Spinal cord (tissue), 10 donors: ENCODE measurements around the gene PP2D1. TPM values are rescaled to one million over a fixed set of nuclear protein-coding genes. Genes with fewer than 3 reads are reported as not detected.
"Not testable (repeated sequence)": the region's sequence is repeated elsewhere in the genome, so short reads cannot be mapped to it uniquely, and the experiment has no call there.

ENCODE experiments used
- DNase-seq, 6 donors: peaks; one replicate each; pipeline versions ENCODE4 v3.0.0 to v3.0.0-alpha.2; 2013 to 2015; ENCODE audit warnings: low spot score in 6 of 6, low read depth in 4 of 6
- H3K27ac ChIP-seq: one replicate; pipeline ENCODE4 v1.5.1; 2013; ENCODE audit warnings: low read depth, low read length, control low read depth
- H3K27me3 ChIP-seq: one replicate; pipeline ENCODE4 v1.6.1; 2013; ENCODE audit warnings: low read length; ENCODE audit not compliant: control insufficient read depth, insufficient read depth
- H3K36me3 ChIP-seq: one replicate; pipeline ENCODE4 v1.6.1; 2013; ENCODE audit warnings: low read length; ENCODE audit not compliant: control insufficient read depth, insufficient read depth
- H3K4me1 ChIP-seq: one replicate; pipeline ENCODE4 v1.6.1; 2013; ENCODE audit warnings: low read length; ENCODE audit not compliant: control insufficient read depth, insufficient read depth
- H3K4me3 ChIP-seq: one replicate; pipeline ENCODE4 v1.5.1; 2013; ENCODE audit warnings: low read depth, low read length, control low read depth
- H3K9me3 ChIP-seq: one replicate; pipeline ENCODE4 v1.6.1; 2013; ENCODE audit warnings: low read length; ENCODE audit not compliant: control insufficient read depth, insufficient read depth
- WGBS: methylation state at CpG from one replicate; pipeline ENCODE4 v1.1.5; 2013; ENCODE audit warnings: missing lambda C conversion rate; ENCODE audit not compliant: insufficient coverage; 5-methylcytosine and 5-hydroxymethylcytosine counted together
- polyA plus RNA-seq, 2 donors: library from polyadenylated mRNA; unstranded; fragments of 120-200 nt; gene quantifications; one replicate each; pipeline ENCODE4 v1.2.1, GENCODE V29; 2013; ENCODE audit not compliant: insufficient read length in 2 of 2
- total RNA-seq, 2 donors: library from RNA; depleted of rRNA in 1 of 2; stranded (reverse); fragments of 120-200 nt in 1 of 2; fragments of >200 nt in 1 of 2; gene quantifications; one replicate each; pipeline versions ENCODE4 v1.2.3 to v1.2.4, GENCODE V29; 2013 to 2014
- donor health status: healthy.

Gene PP2D1
- total and polyA plus RNA-seq, 4 donors, result 0.44 to 1.1 TPM; not detected in 2

DNA sequence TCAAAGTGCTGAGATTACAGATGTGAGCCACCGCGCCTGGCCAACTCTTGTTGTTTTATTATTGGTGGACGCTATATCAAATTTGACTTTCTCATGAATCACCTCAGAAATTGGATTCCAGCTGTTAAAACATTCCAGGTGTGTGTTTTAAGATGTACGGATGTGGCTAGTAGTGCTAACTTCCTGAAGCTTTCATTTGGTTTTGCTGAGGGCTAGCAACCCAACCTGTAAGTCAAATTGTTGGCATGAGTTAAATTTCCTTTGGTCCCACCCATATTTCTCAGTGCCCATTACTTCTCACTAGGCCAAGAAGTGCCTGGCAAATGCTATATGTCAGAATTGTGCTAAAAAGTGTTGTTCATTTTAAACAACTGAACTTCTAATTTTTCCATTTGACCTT, 15.1 kb upstream of the PP2D1 start:
- Histone ChIP-seq H3K9me3 (no peaks in the 10 kb centered on the region), H3K4me1 (peaks cover 5% of the 10 kb centered on the region), H3K36me3 (no peaks in the 10 kb centered on the region), H3K27me3 (no peaks in the 10 kb centered on the region), H3K27ac (no peak overlapping the region), H3K4me3 (no peak overlapping the region)
- 100% methylated on average over 1 of the region's 4 CpGs for WGBS
- no peak for DNase-seq

DNA sequence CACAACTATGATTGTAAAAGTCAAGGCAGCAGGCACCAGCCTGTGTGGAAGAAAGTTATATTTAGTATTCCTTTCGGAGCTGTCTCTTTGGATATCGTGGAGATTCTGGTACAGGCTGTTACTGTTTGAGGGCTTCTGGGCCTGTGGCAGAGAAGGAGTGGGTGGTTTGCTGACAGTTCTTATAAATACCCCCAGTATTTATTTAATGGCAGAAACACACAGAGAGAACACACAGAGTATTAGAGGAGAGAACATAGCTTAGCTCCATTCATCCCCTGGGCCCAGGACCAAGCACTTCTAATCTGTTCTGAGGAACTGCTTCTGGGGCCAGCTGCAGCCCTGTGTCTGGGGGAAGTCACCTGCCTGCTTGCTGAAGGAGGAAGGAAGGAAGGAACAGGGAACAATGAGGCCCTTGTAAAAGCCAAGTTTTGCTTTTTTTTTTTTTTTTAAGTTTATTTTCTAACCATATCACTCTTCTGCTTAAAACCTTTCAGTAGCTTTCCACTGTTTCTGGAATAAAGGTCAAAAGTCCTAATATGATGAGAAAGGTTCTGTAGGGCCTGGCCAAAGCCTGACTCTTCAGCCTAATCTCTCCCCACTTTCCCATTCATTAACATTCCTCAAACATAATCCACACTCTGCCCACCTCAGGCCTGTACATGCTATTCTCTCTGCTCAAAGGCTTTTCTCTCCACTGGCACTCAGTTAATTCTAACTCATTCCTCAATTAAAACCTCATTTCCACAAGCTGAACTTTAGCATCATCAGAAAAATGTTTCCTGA, 11.8 kb upstream of the PP2D1 start:
- no peak overlapping the region for H3K4me3 ChIP-seq
- WGBS, result no CpG with 5 or more reads among the region's 2 CpGs
- DNase-seq, result peak in 2 of 6 donors; percentile 65 to 71
- H3K9me3 ChIP-seq, result no peaks in the 10 kb centered on the region
- peak overlapping the region; percentile 74 for H3K27ac ChIP-seq
- peaks cover 3% of the 10 kb centered on the region for H3K4me1 ChIP-seq
- H3K36me3 ChIP-seq, result no peaks in the 10 kb centered on the region
- H3K27me3 ChIP-seq, result no peaks in the 10 kb centered on the region

DNA sequence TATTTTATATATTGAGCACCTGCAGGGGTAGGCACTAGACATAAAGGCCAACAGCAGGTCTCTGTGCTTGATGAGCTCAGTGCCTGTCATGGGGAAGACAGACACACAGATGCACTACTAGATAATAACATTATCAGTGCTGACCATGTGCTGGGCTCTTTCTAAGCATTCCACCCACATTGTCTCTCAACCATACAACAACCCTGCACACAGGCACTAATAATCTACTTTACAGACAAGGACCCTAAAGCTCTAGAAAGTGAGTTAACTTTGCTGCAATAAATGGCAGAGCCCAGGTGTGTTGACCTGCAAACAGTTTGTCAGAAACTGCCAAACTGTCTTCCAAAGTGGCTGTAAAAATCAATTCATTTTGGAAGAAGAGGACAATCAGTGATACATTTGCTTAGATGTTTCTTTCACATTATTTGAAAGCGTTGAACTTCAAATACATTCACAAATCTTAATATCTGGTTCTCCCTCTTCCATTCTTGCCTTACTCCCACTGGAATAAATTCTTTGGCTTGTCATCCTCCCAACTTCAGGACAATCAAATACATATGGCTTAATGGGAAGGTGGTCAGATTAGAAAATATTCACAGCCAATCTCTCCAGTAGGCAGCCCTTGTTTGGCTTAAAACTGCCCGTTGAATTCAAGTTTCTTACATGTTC, 11.0 kb upstream of the PP2D1 start:
- 83% methylated on average over 1 of the region's 2 CpGs for WGBS
- Histone ChIP-seq H3K27ac (peak overlapping the region; percentile 74), H3K4me1 (peaks cover 3% of the 10 kb centered on the region)

DNA sequence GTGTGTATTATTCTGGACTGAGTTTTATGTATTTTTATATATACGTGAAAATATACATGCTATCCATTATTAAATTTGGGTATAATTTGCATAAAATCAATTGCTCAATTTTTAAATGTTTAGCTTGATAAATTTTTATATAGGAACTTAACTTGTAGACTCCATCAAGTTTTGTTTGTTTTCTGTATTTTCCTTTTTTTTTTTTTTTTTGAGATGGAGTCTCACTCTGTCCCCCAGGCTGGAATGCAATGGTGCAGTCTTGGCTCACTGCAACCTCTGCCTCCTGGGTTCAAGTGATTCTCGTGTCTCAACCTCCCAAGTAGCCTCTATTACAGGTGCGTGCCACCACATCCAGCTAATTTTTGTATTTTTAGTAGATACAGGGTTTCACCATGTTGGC, 4.0 kb upstream of the PP2D1 start:
- no CpG with 5 or more reads among the region's 3 CpGs for WGBS

More for the DNA sequence above, 11.0 kb upstream of the PP2D1 start:
- DNase-seq, result no peak
- Histone ChIP-seq H3K27me3 (no peaks in the 10 kb centered on the region), H3K36me3 (no peaks in the 10 kb centered on the region), H3K9me3 (no peaks in the 10 kb centered on the region), H3K4me3 (no peak overlapping the region)

DNA sequence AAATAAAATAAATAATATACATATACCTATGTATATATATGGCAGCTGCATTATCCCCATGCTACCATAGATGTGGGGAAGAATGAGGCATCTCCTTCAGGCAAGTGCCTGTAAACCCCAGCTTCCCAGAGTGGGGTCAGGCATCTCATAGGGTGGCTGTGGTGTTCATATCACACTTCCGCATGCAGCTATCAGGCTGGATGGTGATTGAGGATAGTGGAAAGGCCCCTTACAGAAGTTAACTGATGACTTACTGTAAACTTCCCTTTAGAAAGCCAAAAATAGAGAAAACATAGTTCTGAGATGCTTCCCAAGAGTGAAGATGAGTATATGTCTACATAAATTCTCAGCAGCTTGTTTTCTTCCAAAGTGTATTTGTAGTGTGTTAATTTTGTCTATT, 3.5 kb upstream of the PP2D1 start:
- Histone ChIP-seq H3K27me3 (no peaks in the 10 kb centered on the region), H3K4me3 (no peak overlapping the region), H3K36me3 (no peaks in the 10 kb centered on the region), H3K4me1 (no peaks in the 10 kb centered on the region), H3K9me3 (no peaks in the 10 kb centered on the region), H3K27ac (no peak overlapping the region)
- DNase-seq, result no peak
- 80% methylated on average over 1 of the region's 1 CpG for WGBS

More for the DNA sequence above, 4.0 kb upstream of the PP2D1 start:
- H3K27me3 ChIP-seq, H3K4me3 ChIP-seq, DNase-seq, H3K27ac ChIP-seq, H3K4me1 ChIP-seq, H3K9me3 ChIP-seq, H3K36me3 ChIP-seq: not testable (repeated sequence)

DNA sequence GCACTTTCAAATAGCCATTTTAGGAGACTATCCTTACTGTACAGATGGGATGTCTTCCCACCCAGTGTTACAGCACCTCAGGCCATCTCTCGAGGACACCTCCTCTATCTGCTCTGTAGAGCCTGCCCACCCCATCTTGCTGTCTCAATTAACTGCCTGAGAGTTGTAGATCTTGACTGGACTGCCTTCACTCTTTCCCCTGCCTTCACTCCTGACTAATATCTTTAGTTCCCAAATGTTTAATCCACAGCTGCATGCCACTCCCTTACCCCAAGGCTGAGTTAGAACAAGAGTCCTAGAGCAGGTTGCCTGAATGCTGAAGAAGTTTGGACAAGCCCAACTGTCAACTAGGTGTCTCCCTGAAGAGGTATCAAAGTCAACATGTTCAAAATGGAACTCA, 1.3 kb upstream of the PP2D1 start:
- no peak overlapping the region for H3K27ac ChIP-seq
- no peaks in the 10 kb centered on the region for H3K36me3 ChIP-seq
- no peaks in the 10 kb centered on the region for H3K9me3 ChIP-seq
- WGBS, result 78% methylated on average over 1 of the region's 1 CpG
- no peaks in the 10 kb centered on the region for H3K4me1 ChIP-seq
- H3K27me3 ChIP-seq, result no peaks in the 10 kb centered on the region
- H3K4me3 ChIP-seq, result no peak overlapping the region
- DNase-seq, result no peak

DNA sequence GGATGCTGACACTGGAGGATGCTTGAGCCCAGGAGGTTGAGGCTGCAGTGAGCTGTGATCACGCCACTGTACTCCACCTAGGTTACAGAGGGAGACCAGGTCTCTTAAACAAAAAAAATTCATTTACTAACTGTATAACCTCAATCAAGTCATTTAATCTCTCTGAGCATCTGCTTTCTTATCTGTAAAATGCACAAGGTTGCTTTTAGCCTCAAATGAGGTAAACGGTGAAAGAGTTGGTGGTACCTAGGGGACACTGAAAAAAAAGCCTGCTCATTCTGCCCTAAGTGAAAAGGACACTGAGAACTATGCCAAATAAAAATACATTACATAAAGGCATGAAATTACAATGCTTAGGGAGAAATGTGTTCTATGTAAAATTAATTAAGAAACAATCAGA, 3.4 kb downstream of the PP2D1 start:
- H3K9me3 ChIP-seq, result no peaks in the 10 kb centered on the region
- no peaks in the 10 kb centered on the region for H3K36me3 ChIP-seq
- no peak for DNase-seq
- H3K4me1 ChIP-seq, result no peaks in the 10 kb centered on the region
- no peaks in the 10 kb centered on the region for H3K27me3 ChIP-seq
- no peak overlapping the region for H3K27ac ChIP-seq
- WGBS, result 88% methylated on average over 1 of the region's 2 CpGs
- H3K4me3 ChIP-seq, result no peak overlapping the region

DNA sequence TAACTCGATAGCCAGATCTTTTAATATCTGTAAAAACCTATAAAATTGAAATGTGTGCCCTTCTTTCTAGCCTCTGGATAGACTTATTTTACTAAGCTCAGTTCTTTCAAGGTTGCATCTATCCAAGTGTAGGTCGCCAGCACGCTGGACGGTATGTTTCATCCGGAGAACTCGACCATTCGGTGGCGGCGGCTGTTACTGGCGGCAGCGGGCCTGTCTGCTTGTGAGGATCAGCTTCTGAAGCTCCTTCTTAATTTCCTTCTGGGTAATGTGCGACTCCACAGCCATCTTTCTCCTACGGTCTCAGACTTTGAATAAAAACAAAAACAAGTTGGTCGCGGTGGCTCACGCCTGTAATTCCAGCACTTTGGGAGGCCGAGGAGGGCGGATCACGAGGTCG, 4.1 kb downstream of the PP2D1 start:
- no peak overlapping the region for H3K27ac ChIP-seq
- no peaks in the 10 kb centered on the region for H3K27me3 ChIP-seq
- 97% methylated on average over 14 of the region's 20 CpGs for WGBS
- H3K4me1 ChIP-seq, result no peaks in the 10 kb centered on the region
- H3K36me3 ChIP-seq, result no peaks in the 10 kb centered on the region
- DNase-seq, result no peak
- H3K4me3 ChIP-seq, result no peak overlapping the region
- no peaks in the 10 kb centered on the region for H3K9me3 ChIP-seq

DNA sequence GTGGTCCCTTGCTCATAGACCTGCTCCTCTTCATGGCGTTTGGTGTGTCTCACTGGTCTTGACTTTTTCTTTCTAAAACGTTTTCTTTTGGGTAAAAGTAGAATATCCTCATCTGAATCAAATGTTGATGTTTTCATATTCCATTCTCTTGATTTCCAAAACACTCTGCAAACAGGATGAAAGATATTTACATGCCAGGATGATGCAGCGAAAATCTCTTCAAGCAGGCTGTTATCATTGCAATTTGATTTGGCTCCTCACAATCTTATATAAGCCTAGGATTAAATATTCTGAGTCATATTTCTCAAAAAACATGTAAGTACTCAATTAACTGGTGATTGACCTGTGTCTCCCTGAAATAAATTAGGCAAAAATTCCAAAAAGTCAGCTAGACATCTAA, 10.1 kb downstream of the PP2D1 start:
- Histone ChIP-seq H3K4me3 (no peak overlapping the region), H3K27me3 (no peaks in the 10 kb centered on the region), H3K9me3 (no peaks in the 10 kb centered on the region), H3K27ac (no peak overlapping the region), H3K36me3 (no peaks in the 10 kb centered on the region), H3K4me1 (no peaks in the 10 kb centered on the region)
- DNase-seq, result no peak
- WGBS, result 100% methylated on average over 1 of the region's 3 CpGs

DNA sequence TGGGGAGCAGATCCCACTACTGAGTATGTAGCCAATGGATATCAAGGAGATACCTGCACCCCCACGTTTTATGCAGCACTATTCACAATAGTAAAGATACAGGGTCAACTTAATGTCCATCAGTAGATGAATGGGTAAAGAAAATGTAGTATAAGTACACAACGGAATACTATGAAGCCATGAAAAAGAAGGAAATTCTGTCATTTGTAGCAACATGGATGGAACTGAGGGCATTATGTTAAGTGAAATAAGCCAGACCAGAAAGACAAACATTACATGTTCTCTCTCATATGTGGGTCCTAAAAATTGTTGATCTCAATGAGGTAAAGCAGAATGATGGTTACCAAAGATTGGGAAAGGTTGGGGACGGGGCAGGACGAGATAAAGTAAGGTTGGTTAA, 14.6 kb downstream of the PP2D1 start:
- no peaks in the 10 kb centered on the region for H3K4me1 ChIP-seq
- H3K36me3 ChIP-seq, result no peaks in the 10 kb centered on the region
- no peaks in the 10 kb centered on the region for H3K9me3 ChIP-seq
- no peak for DNase-seq
- no peak overlapping the region for H3K4me3 ChIP-seq
- H3K27me3 ChIP-seq, result no peaks in the 10 kb centered on the region
- no peak overlapping the region for H3K27ac ChIP-seq
- 100% methylated on average over 2 of the region's 4 CpGs for WGBS
